ENCODE results near the gene TMEM145.
"Not testable (repeated sequence)": the region's sequence is repeated elsewhere in the genome, so short reads cannot be mapped to it uniquely, and the experiment has no call there.

The TMEM145 gene

GRCh38 chr19:42316223-42317211, 3.4 kb downstream of the TMEM145 start:
- DNase-seq = peak; percentile 58

DNA sequence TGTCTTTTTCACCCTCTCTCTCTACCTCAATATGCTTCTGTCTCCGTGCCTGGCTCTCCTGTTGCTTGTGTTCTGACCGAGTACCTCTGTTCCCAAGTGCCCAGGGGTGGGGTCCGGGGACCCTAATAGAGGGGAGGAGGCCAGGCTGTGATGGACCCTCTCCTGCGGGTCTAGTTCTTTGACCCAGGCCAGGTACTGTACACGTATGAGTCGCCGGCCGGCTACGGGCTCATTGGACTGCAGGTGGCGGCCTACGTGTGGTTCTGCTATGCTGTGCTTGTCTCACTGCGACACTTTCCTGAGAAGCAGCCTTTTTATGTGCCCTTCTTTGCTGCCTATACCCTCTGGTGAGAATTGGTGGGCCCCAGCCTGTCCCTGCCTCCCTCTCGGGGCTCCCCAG, 4.4 kb downstream of the TMEM145 start:
- DNase-seq = no peak

- DNase-seq = no peak
These were observed 9.2 kb downstream of the TMEM145 start for GRCh38 chr19:42322305-42322704.

DNA sequence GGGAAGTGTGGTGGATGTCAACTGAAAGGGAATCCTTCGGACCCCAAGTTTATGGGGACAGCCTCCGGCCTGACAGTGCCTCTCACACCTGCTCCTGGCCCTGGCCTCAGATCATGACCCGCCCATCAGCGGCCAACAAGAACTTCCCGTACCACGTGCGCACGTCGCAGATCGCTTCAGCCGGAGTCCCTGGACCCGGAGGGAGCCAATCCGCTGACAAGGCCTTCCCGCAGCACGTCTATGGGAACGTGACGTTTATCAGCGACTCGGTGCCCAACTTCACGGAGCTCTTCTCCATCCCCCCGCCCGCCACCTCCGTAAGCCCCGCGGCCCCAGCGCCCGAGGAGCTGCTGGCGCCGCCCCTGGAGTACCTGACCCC, 10.4 kb downstream of the TMEM145 start:
- no peak for DNase-seq

- DNase-seq = no peak
These were observed 10.9 kb downstream of the TMEM145 start for GRCh38 chr19:42323852-42324654.

GRCh38 chr19:42324655-42325307, 11.7 kb downstream of the TMEM145 start:
- no peak for DNase-seq

- DNase-seq = peak; percentile 99
These were observed 12.3 kb downstream of the TMEM145 start, which contains the start of gene MEGF8 for GRCh38 chr19:42325308-42325895. MEGF8 (plus strand) TSS chr19:42325635; CDS start chr19:42326244, 609 bp downstream.

GRCh38 chr19:42325896-42326771, 13.0 kb downstream of the TMEM145 start:
- no peak for DNase-seq

DNA sequence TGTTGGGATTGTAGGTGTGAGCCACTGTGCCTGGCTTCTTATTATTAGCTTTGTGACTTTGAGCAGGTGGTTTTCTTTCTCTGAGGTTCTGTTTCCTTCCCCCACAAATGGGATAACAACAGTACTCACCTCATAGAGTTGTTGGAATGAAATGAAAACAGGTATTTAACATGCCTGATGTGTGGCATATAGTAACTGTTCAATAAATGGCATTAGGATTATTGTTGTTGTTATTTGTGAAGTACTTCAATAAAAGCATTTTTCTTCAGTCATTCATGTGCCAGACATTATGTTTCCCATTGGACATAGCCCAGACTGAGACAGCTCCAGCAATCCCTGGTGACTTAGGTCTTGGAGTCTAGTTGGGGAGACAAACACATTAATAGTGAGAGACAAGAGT, 13.9 kb downstream of the TMEM145 start:
- DNase-seq = no peak

GRCh38 chr19:42327381-42327780, 14.3 kb downstream of the TMEM145 start:
- no peak for DNase-seq

GRCh38 chr19:42328106-42328505, 15.0 kb downstream of the TMEM145 start:
- DNase-seq = no peak

DNA sequence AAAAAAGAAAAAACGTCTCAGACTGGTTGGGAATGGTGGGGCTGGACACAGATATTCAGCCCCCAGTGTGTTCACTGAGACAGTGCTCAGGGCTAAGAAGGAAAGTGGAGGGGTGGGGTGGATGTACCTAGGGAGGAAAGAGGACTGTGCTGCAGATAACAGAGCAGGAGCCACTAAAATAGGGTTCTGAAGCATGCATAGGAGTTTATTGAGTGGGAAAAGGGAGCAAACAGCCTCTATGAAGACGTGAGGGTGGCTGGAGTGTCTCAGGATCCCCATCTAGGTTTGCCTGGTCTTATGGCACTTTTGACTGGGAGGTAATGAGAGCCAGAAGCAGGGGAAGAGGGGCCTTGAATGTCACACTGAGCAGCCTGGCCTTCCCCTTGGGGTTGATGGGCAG, 15.7 kb downstream of the TMEM145 start:
- DNase-seq = no peak

GRCh38 chr19:42330241-42330711, 17.2 kb downstream of the TMEM145 start:
- peak; percentile 67 for DNase-seq

- not testable (repeated sequence) for DNase-seq
These were observed 18.2 kb downstream of the TMEM145 start for GRCh38 chr19:42331333-42331732.

- DNase-seq = no peak
These were observed 18.9 kb downstream of the TMEM145 start for GRCh38 chr19:42332059-42332458.

GRCh38 chr19:42333018-42333417, 19.9 kb downstream of the TMEM145 start:
- DNase-seq = no peak

GRCh38 chr19:42333975-42334696, 21.0 kb downstream of the TMEM145 start:
- no peak for DNase-seq

- no peak for DNase-seq
These were observed 21.7 kb downstream of the TMEM145 start for GRCh38 chr19:42334697-42335373.

GRCh38 chr19:42335374-42335936, 22.3 kb downstream of the TMEM145 start:
- no peak for DNase-seq

DNA sequence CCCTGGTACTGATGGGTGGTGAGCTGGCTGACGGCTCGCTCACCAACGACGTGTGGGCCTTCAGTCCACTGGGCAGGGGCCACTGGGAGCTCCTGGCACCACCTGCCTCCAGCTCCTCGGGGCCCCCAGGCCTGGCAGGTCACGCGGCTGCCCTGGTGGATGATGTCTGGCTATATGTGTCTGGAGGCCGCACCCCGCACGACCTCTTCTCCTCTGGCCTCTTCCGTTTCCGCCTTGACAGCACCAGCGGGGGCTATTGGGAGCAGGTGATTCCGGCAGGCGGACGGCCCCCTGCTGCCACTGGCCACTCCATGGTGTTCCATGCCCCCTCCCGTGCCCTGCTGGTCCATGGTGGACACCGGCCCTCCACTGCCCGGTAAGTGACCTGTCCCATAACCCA, 22.9 kb downstream of the TMEM145 start:
- no peak for DNase-seq

Measured in NCI-H510A (cell line).